HepG2 (cell line): ENCODE data around the gene AEBP1.

Experiments
- CTCF ChIP-seq: sonication (generic); formaldehyde crosslinking; IDR thresholded peaks from 2 replicates; pipeline ENCODE4 v1.5.0; 2020; ENCODE audit warnings: mild to moderate bottlenecking, missing genetic modification reagents, moderate library complexity
- PLRG1 ChIP-seq: fragments of 450-650 bp; conservative IDR thresholded peaks from 2 replicates; pipeline ENCODE4 v1.6.1; 2016
- POLR2A ChIP-seq, 2 experiments: IDR thresholded peaks; 2 replicates each; pipeline ENCODE4 v1.6.1; 2011; ENCODE audit warnings: low read depth in 2 of 2, low read length in 2 of 2, mild to moderate bottlenecking in 1 of 2, moderate library complexity in 1 of 2; ENCODE audit not compliant: insufficient read depth in 1 of 2
- REST ChIP-seq, 2 experiments: IDR thresholded peaks; 2 replicates each; pipeline ENCODE4 v1.6.1; 2011 to 2012; ENCODE audit warnings: low read length in 2 of 2, borderline replicate concordance in 1 of 2, low read depth in 1 of 2, mild to moderate bottlenecking in 1 of 2, moderate library complexity in 1 of 2
- TAF1 ChIP-seq: sonication (generic); formaldehyde crosslinking; IDR thresholded peaks from 2 replicates; pipeline ENCODE4 v1.4.0; 2020; ENCODE audit warnings: missing genetic modification reagents
- TBX2 ChIP-seq: sonication (generic); formaldehyde crosslinking; IDR thresholded peaks from 2 replicates; pipeline ENCODE4 v1.5.0; 2020; ENCODE audit warnings: missing genetic modification reagents, mild to moderate bottlenecking, borderline replicate concordance

- TF ChIP-seq CTCF (no peak), TBX2 (no peak), POLR2A (IDR thresholded peaks at IDR 0.05; ENCODE audit: insufficient read depth in 1 of 2, low read depth in 2 of 2, low read length in 2 of 2) (no peak), TAF1 (CRISPR knock-in tag) (no peak), PLRG1 (no peak), REST (IDR thresholded peaks at IDR 0.05; ENCODE audit: borderline replicate concordance in 1 of 2, low read depth in 1 of 2, low read length in 2 of 2) (no peak)
Observed at GRCh38 chr7:44107961-44108767, 4.0 kb downstream of the AEBP1 start.
